Transverse colon (tissue), 4 donors: ENCODE measurements around the gene MRGPRD. TPM values are rescaled to one million over a fixed set of nuclear protein-coding genes. Genes with fewer than 3 reads are reported as not detected.
A peak's percentile ranks its signal among the peaks of the same experiment; 100 is the strongest.

Experiments used
- DNase-seq: peaks from one replicate; pipeline ENCODE4 v3.0.0-alpha.2; 2019
- H3K27ac ChIP-seq, 4 donors: fragments of 200-600 bp; sonication (generic); 2 replicates each; pipeline ENCODE4 v1.5.1; 2016 to 2018; ENCODE audit warnings: inconsistent platforms in 4 of 4
- H3K27me3 ChIP-seq: fragments of 200-600 bp; sonication (generic); 2 replicates; pipeline ENCODE4 v1.5.1; 2017; ENCODE audit warnings: inconsistent platforms
- H3K36me3 ChIP-seq, 4 donors: fragments of 200-600 bp; sonication (generic); 2 replicates each; pipeline ENCODE4 v1.5.1; 2017 to 2019; ENCODE audit warnings: inconsistent platforms in 4 of 4
- H3K4me1 ChIP-seq, 4 donors: fragments of 200-600 bp; sonication (generic); 2 replicates each; pipeline ENCODE4 v1.5.1; 2017 to 2020; ENCODE audit warnings: inconsistent platforms in 4 of 4
- H3K4me3 ChIP-seq, 4 donors: fragments of 200-600 bp; sonication (generic); 1 replicate in 1 of 4; 2 replicates in 3 of 4; pipeline versions ENCODE4 v1.5.1 to v1.6.1; 2017 to 2019; ENCODE audit warnings: inconsistent platforms in 4 of 4
- H3K9me3 ChIP-seq, 2 donors: fragments of 200-600 bp; sonication (generic); 2 replicates each; pipeline ENCODE4 v1.5.1; 2017 to 2019; ENCODE audit warnings: inconsistent platforms in 2 of 2
- CTCF ChIP-seq, 5 experiments: fragments of 200-600 bp in 3 of 5; fragments of 450-650 bp in 2 of 5; sonication (generic) in 3 of 5; IDR thresholded peaks; 1 replicate in 2 of 5; 2 replicates in 3 of 5; pipeline ENCODE4 v1.5.1; 2016 to 2017; ENCODE audit warnings: antibody characterized with exemption in 5 of 5, inconsistent platforms in 3 of 5, mild to moderate bottlenecking in 2 of 5, moderate library complexity in 1 of 5
- EP300 ChIP-seq: sonication (generic); formaldehyde crosslinking; IDR thresholded peaks from one replicate; pipeline ENCODE4 v1.6.1; 2017; ENCODE audit warnings: antibody characterized with exemption, low read depth
- POLR2A ChIP-seq: fragments of 450-650 bp; IDR thresholded peaks from one replicate; pipeline ENCODE4 v1.6.1; 2016; ENCODE audit warnings: antibody characterized with exemption, mild to moderate bottlenecking, moderate library complexity
- POLR2AphosphoS5 ChIP-seq, 3 donors: sonication (generic); formaldehyde crosslinking; IDR thresholded peaks; one replicate each; pipeline ENCODE4 v1.6.1; 2016; ENCODE audit warnings: antibody characterized with exemption in 3 of 3
- WGBS, 2 donors: methylation state at CpG; one replicate each; pipeline ENCODE4 v1.1.5; 2018; ENCODE audit warnings: low coverage in 1 of 2; 5-methylcytosine and 5-hydroxymethylcytosine counted together
- in situ Hi-C, 4 donors: fragments of 200-750 bp; cut with MboI; loops; one replicate each; pipeline versions ENCODE4 v1.15.0 to v1.15.1; 2017; ENCODE audit warnings: low sequenced_read_pairs in 3 of 4, low pct_ligation_motif_present in 1 of 4, low pct_unique_long_range_greater_than_20kb in 1 of 4
- intact Hi-C: fragments of 100-400 bp; cut with DNase I; formaldehyde crosslinking; loops from one replicate; pipeline ENCODE4 v1.15.1; 2023; ENCODE audit warnings: low total_unique reads
- total RNA-seq, 4 donors: library from RNA; depleted of rRNA; stranded (reverse); fragments of >200 nt; gene quantifications; one replicate each; pipeline ENCODE4 v1.1.0, GENCODE V29; 2016

MRGPRD gene
- total RNA-seq = not detected

GRCh38 chr11:68980776-68981065, at the start of gene MRGPRD:
MRGPRD (minus strand) TSS chr11:68980986; CDS start chr11:68980986, 0 bp downstream.
- whole genome bisulfite sequencing, 2 donors = 79 to 80% methylated on average over 2 to 8 of the region's 8 CpGs
- Histone ChIP-seq H3K9me3 (no peaks in the 10 kb centered on the region), H3K36me3 (no peaks in the 10 kb centered on the region), H3K27ac (no peak within 1 kb of the TSS), H3K4me1 (no peaks in the 10 kb centered on the region), H3K27me3 (peaks cover 6% of the 10 kb centered on the region), H3K4me3 (no peak within 1 kb of the TSS)
- no peak for DNase-seq
- intact Hi-C loops (no loop called here), in situ Hi-C loops (no loop called here)
- no peak for TF ChIP-seq EP300
- no peak for TF ChIP-seq POLR2A

- DNase-seq = no peak
- Histone ChIP-seq H3K4me3 (no peak overlapping the region), H3K9me3 (no peaks in the 10 kb centered on the region), H3K27me3 (no peaks in the 10 kb centered on the region), H3K27ac (no peak overlapping the region), H3K4me1 (peaks cover 0 to 2% (median under 1%) of the 10 kb centered on the region in 4 donors), H3K36me3 (no peaks in the 10 kb centered on the region)
- in situ Hi-C loops = no loop called here
- intact Hi-C loops = no loop called here
- 66 to 70% methylated on average over 6 of the region's 6 CpGs for WGBS, 2 donors
- TF ChIP-seq POLR2AphosphoS5 (IDR thresholded peaks at IDR 0.05) (peak in 1 of 3 donors; percentile 12), CTCF (IDR thresholded peaks at IDR 0.05) (no peak), EP300 (no peak)
These were observed 49.5 kb upstream of the MRGPRD start for GRCh38 chr11:69030301-69030700.

GRCh38 chr11:69027704-69028372, 47.1 kb upstream of the MRGPRD start:
- H3K9me3 ChIP-seq = no peaks in the 10 kb centered on the region
- H3K27ac ChIP-seq = no peak overlapping the region
- H3K27me3 ChIP-seq = no peaks in the 10 kb centered on the region
- no peak for TF ChIP-seq POLR2A
- no peak for TF ChIP-seq CTCF (IDR thresholded peaks at IDR 0.05)
- no peak for TF ChIP-seq POLR2AphosphoS5 (IDR thresholded peaks at IDR 0.05)
- TF ChIP-seq EP300 = no peak
- in situ Hi-C loops = no loop called here
- WGBS, 2 donors = 42 to 73% methylated on average over 4 to 9 of the region's 9 CpGs
- H3K4me3 ChIP-seq = no peak overlapping the region
- no peaks in the 10 kb centered on the region for H3K36me3 ChIP-seq
- no peak for DNase-seq
- H3K4me1 ChIP-seq = no peaks in the 10 kb centered on the region
- intact Hi-C loops = no loop called here

GRCh38 chr11:69024509-69024908, 43.7 kb upstream of the MRGPRD start:
- intact Hi-C loops = no loop called here
- no peak for DNase-seq
- no peaks in the 10 kb centered on the region for H3K36me3 ChIP-seq
- in situ Hi-C loops = no loop called here
- TF ChIP-seq POLR2AphosphoS5 (IDR thresholded peaks at IDR 0.05) (no peak), CTCF (IDR thresholded peaks at IDR 0.05) (no peak), POLR2A (no peak), EP300 (no peak)
- no peaks in the 10 kb centered on the region for H3K9me3 ChIP-seq
- 86% methylated on average over 6 of the region's 6 CpGs; no CpG with 5 or more reads in 1 of the 2 donors for WGBS, 2 donors
- no peaks in the 10 kb centered on the region for H3K4me1 ChIP-seq
- no peak overlapping the region for H3K4me3 ChIP-seq
- no peaks in the 10 kb centered on the region for H3K27me3 ChIP-seq
- H3K27ac ChIP-seq = no peak overlapping the region

GRCh38 chr11:69022260-69022659, 41.5 kb upstream of the MRGPRD start:
- in situ Hi-C loops = no loop called here
- H3K36me3 ChIP-seq = no peaks in the 10 kb centered on the region
- no peaks in the 10 kb centered on the region for H3K4me1 ChIP-seq
- 69 to 80% methylated on average over 1 to 10 of the region's 10 CpGs for WGBS, 2 donors
- H3K4me3 ChIP-seq = no peak overlapping the region
- DNase-seq = no peak
- intact Hi-C loops = no loop called here
- H3K27ac ChIP-seq = peak overlapping the region in 1 of 4 donors; percentile 34
- H3K27me3 ChIP-seq = no peaks in the 10 kb centered on the region
- TF ChIP-seq POLR2AphosphoS5 (IDR thresholded peaks at IDR 0.05) = no peak
- no peak for TF ChIP-seq POLR2A
- TF ChIP-seq EP300 = no peak
- TF ChIP-seq CTCF (IDR thresholded peaks at IDR 0.05) = no peak
- no peaks in the 10 kb centered on the region for H3K9me3 ChIP-seq
